Effector memory CD8-positive, alpha-beta T cell (primary cell): ENCODE results near the gene HHATL.
A peak's percentile ranks its signal among the peaks of the same experiment; 100 is the strongest.

Experiments
- ATAC-seq: fragments of 150-1000 bp; cut with Tn5 transposase; replicated peaks from 2 replicates; pipeline ENCODE4 v1.10.0; 2021; ENCODE audit warnings: mild to moderate bottlenecking, moderate library complexity
- DNase-seq, 3 experiments: peaks; one replicate each; pipeline ENCODE4 v3.0.0; 2021
- H3K27ac Mint-ChIP-seq, 2 donors: one replicate each; pipeline ENCODE4 v1.8.0; 2022; ENCODE audit warnings: mild to moderate bottlenecking in 2 of 2, mixed read lengths in 2 of 2, moderate library complexity in 2 of 2
- H3K27me3 Mint-ChIP-seq, 2 donors: one replicate each; pipeline ENCODE4 v1.8.0; 2022; ENCODE audit warnings: mixed read lengths in 2 of 2
- H3K36me3 Mint-ChIP-seq: one replicate; pipeline ENCODE4 v1.8.0; 2022; ENCODE audit warnings: mild to moderate bottlenecking, moderate library complexity, mixed read lengths; ENCODE audit not compliant: insufficient read depth
- H3K4me1 Mint-ChIP-seq, 2 donors: one replicate each; pipeline ENCODE4 v1.8.0; 2022; ENCODE audit warnings: low read depth in 2 of 2, mixed read lengths in 2 of 2
- H3K4me3 Mint-ChIP-seq, 2 donors: one replicate each; pipeline ENCODE4 v1.8.0; 2022; ENCODE audit warnings: mild to moderate bottlenecking in 2 of 2, mixed read lengths in 2 of 2, moderate library complexity in 2 of 2
- H3K9me3 Mint-ChIP-seq, 2 donors: one replicate each; pipeline ENCODE4 v1.8.0; 2022; ENCODE audit warnings: mixed read lengths in 2 of 2

Gene HHATL

GRCh38 chr3:42653303-42653559, 49.4 kb downstream of the HHATL start:
- H3K9me3 Mint-ChIP-seq, result no peaks in the 10 kb centered on the region
- ATAC-seq (no peak), DNase-seq (no peak)
- H3K4me1 Mint-ChIP-seq, result peaks cover 14 to 26% of the 10 kb centered on the region in 2 donors
- H3K4me3 Mint-ChIP-seq, result peak overlapping the region; percentile 87 to 90
- H3K27ac Mint-ChIP-seq, result peak overlapping the region in 1 of 2 donors; percentile 46
- peaks cover 16% of the 10 kb centered on the region for H3K36me3 Mint-ChIP-seq
- no peaks in the 10 kb centered on the region for H3K27me3 Mint-ChIP-seq

DNA sequence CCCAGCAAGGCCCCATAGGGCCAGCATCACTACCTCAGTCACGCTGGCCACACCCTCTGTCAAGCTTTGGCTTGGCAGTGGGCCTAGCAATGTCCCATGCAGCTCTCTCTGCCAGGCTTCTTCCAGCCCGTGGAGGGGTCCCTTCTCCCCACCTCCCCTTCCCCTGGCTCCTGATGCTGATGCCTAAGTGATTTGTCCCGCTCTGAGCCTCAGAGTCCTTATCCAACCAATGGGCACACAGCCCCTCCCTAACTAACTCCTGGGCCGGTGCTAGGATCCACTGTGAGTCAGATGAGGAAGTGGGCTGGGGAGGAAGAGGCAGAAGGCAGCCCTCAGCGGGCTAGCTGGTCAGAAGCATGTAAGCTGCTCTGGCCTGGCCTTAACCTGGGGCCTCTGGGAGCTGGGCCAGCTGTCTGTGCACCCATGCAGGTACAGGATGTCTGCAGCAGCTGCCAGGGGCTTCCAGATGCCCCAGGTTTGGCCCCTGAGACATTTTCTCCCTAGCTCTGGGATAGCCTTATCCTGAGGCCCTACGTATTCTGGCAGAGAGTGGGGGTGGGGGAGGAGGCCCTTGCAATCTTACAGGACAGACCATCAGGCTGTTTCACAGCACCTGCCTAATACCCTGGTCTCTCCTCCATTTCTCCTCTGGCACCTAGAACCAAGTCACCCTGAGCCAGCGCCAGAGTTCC, 49.8 kb downstream of the HHATL start:
- no peak for DNase-seq
- peaks cover 19% of the 10 kb centered on the region for H3K36me3 Mint-ChIP-seq

GRCh38 chr3:42652251-42652610, 50.4 kb downstream of the HHATL start:
- Mint-ChIP-seq H3K27me3 (no peaks in the 10 kb centered on the region), H3K4me3 (no peak overlapping the region), H3K27ac (peak overlapping the region in 1 of 2 donors; percentile 46), H3K9me3 (no peaks in the 10 kb centered on the region), H3K4me1 (peaks cover 13 to 26% of the 10 kb centered on the region in 2 donors), H3K36me3 (peaks cover 20% of the 10 kb centered on the region)
- DNase-seq (no peak), ATAC-seq (no peak)

More for the DNA sequence above, 49.8 kb downstream of the HHATL start:
- Mint-ChIP-seq H3K27me3 (no peaks in the 10 kb centered on the region), H3K27ac (peak overlapping the region in 1 of 2 donors; percentile 46), H3K4me1 (peaks cover 14 to 26% of the 10 kb centered on the region in 2 donors), H3K4me3 (peak overlapping the region; percentile 87 to 90), H3K9me3 (no peaks in the 10 kb centered on the region)
- ATAC-seq, result peak; percentile 17

- no peak overlapping the region for H3K27ac Mint-ChIP-seq
- H3K36me3 Mint-ChIP-seq, result peaks cover 28% of the 10 kb centered on the region
- ATAC-seq (no peak), DNase-seq (no peak)
- H3K4me3 Mint-ChIP-seq, result no peak overlapping the region
- no peaks in the 10 kb centered on the region for H3K27me3 Mint-ChIP-seq
- H3K4me1 Mint-ChIP-seq, result peaks cover 9 to 26% of the 10 kb centered on the region in 2 donors
- no peaks in the 10 kb centered on the region for H3K9me3 Mint-ChIP-seq
Measured at GRCh38 chr3:42651248-42652091, 51.1 kb downstream of the HHATL start.

DNA sequence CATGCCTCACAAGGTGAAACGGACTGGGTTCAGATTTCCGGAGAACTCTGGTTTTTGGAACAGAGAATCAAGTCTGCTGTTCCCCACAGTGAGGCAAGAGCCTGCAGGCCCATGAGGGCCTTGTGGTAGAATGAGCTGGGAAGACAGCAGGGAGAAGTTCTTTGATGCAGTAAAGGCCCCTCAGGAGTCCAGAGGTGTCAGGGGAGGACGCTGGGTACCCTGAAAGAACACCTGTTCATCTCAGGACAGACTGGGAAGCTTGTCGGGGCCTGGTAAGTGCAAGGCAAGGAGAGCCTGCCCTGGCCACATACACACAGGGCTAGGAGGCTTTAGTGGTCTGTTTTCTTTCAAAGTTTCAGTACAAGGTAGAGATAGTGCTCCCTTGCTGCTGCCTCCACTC, 52.8 kb downstream of the HHATL start:
- Mint-ChIP-seq H3K27ac (peak overlapping the region; percentile 71 to 85), H3K36me3 (peaks cover 43% of the 10 kb centered on the region), H3K9me3 (no peaks in the 10 kb centered on the region), H3K4me1 (peaks cover 5 to 18% of the 10 kb centered on the region in 2 donors), H3K4me3 (no peak overlapping the region), H3K27me3 (no peaks in the 10 kb centered on the region)
- DNase-seq (no peak), ATAC-seq (no peak)

DNA sequence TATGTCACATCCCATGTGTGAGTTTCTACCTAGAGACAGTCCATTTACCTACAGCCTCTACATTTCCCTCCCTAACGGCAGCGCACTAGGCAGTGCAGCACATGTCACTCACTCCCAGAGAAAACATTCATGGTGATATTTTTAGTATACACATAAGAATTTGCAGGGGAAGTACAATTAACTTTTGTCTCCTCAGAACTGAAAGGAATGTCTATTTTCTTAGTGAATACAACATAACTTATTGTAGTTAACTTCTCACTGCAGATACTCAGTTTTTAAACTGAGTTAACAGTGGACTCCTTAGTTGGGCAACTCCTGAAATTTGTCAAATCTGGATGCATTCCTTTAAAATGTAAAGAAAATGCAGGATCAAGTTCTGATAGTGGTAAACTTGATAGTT, 53.6 kb downstream of the HHATL start:
- Mint-ChIP-seq H3K27me3 (no peaks in the 10 kb centered on the region), H3K9me3 (no peaks in the 10 kb centered on the region), H3K4me3 (no peak overlapping the region), H3K36me3 (peaks cover 48% of the 10 kb centered on the region), H3K27ac (peak overlapping the region in 1 of 2 donors; percentile 71), H3K4me1 (peaks cover 4 to 18% of the 10 kb centered on the region in 2 donors)
- ATAC-seq, result no peak
- no peak for DNase-seq

DNA sequence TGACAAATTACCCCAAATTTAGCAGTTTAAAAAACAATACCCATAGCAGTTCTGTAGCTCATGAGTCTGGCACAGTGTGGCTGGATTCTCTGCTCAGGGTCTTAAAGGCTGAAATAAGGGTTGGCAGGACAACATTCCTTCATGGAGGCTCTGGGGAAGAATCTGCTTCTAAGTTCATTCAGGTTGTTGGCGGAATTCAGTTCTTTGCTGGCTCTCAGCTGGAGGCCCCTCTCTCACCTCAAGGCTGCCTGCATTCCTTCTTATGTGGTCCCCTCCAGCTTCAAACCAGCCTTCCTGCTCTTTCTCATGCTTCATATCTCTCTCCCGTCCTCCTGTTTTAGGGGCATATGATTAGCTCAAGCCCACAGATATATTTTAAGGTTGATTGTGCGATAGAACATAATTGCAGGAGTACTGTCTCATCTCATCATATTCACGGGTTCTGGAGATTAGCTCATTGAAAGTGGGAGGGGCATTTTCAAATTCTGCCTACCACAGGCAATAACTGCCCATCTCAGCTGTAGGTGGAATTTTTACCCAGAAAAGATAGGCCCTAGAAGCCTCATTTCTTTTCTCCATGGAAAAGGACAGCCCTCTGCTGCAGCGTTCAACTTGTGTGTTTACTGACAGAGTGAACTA, 54.7 kb downstream of the HHATL start:
- Mint-ChIP-seq H3K4me1 (peaks cover 0 to 13% of the 10 kb centered on the region in 2 donors), H3K36me3 (peaks cover 57% of the 10 kb centered on the region), H3K27me3 (no peaks in the 10 kb centered on the region), H3K27ac (peak overlapping the region in 1 of 2 donors; percentile 39), H3K4me3 (no peak overlapping the region), H3K9me3 (no peaks in the 10 kb centered on the region)
- DNase-seq (no peak), ATAC-seq (no peak)
